MM.1S (cell line): ENCODE data around the gene FBXO3.
"Not testable (repeated sequence)": the region's sequence is repeated elsewhere in the genome, so short reads cannot be mapped to it uniquely, and the experiment has no call there.

Experiments used
- DNase-seq: peaks from one replicate; pipeline ENCODE4 v3.0.0-alpha.2; 2015
- H2AFZ ChIP-seq: fragments of 300-600 bp; sonication (generic); 2 replicates; pipeline ENCODE4 v1.6.0; 2016; ENCODE audit warnings: antibody characterized with exemption, low read length
- H3F3A ChIP-seq: fragments of 300-600 bp; sonication (generic); 2 replicates; pipeline ENCODE4 v1.6.1; 2016; ENCODE audit warnings: mild to moderate bottlenecking, antibody characterized with exemption, low read length, moderate library complexity, mixed read lengths; ENCODE audit not compliant: insufficient read depth
- H3K27ac ChIP-seq: fragments of 300-600 bp; sonication (generic); 2 replicates; pipeline ENCODE4 v1.5.1; 2016; ENCODE audit warnings: mild to moderate bottlenecking, low read length
- H3K27me3 ChIP-seq: fragments of 300-600 bp; sonication (generic); replicated peaks from 2 replicates; pipeline ENCODE4 v1.6.0; 2016; ENCODE audit warnings: low read length; ENCODE audit not compliant: insufficient read depth
- H3K36me3 ChIP-seq: fragments of 300-600 bp; sonication (generic); replicated peaks from 2 replicates; pipeline ENCODE4 v1.6.1; 2016; ENCODE audit warnings: mild to moderate bottlenecking, low read length, mixed read lengths; ENCODE audit not compliant: insufficient read depth
- H3K4me1 ChIP-seq: fragments of 300-600 bp; sonication (generic); 2 replicates; pipeline ENCODE4 v1.6.1; 2016; ENCODE audit warnings: low read length, mixed read lengths
- H3K4me2 ChIP-seq: fragments of 300-600 bp; sonication (generic); 2 replicates; pipeline ENCODE4 v1.6.0; 2016; ENCODE audit warnings: low read depth, low read length
- H3K4me3 ChIP-seq: fragments of 300-600 bp; sonication (generic); 2 replicates; pipeline ENCODE4 v1.5.1; 2016; ENCODE audit warnings: low read length, mixed read lengths
- H3K79me2 ChIP-seq: fragments of 300-600 bp; sonication (generic); 2 replicates; pipeline ENCODE4 v1.6.1; 2016; ENCODE audit warnings: mixed run types, low read length, mixed read lengths
- H3K9ac ChIP-seq: fragments of 300-600 bp; sonication (generic); 2 replicates; pipeline ENCODE4 v1.6.1; 2016; ENCODE audit warnings: low read length, mixed read lengths
- H3K9me2 ChIP-seq: fragments of 300-600 bp; sonication (generic); replicated peaks from 2 replicates; pipeline ENCODE4 v1.6.1; 2016; ENCODE audit warnings: mild to moderate bottlenecking, low read length, mixed read lengths; ENCODE audit not compliant: insufficient read depth
- H3K9me3 ChIP-seq: fragments of 300-600 bp; sonication (generic); replicated peaks from 2 replicates; pipeline ENCODE4 v1.6.1; 2016; ENCODE audit warnings: mild to moderate bottlenecking, low read length, mixed read lengths; ENCODE audit not compliant: insufficient read depth
- H4K20me1 ChIP-seq: fragments of 300-600 bp; sonication (generic); 2 replicates; pipeline ENCODE4 v1.6.1; 2016; ENCODE audit warnings: mild to moderate bottlenecking, low read length, moderate library complexity, mixed read lengths; ENCODE audit not compliant: insufficient read depth
- EZH2 ChIP-seq: fragments of 300-600 bp; sonication (generic); optimal IDR thresholded peaks from 2 replicates; pipeline ENCODE3; 2017; ENCODE audit warnings: low read depth, mild to moderate bottlenecking, antibody characterized with exemption, low read length, mixed read lengths
- EZH2phosphoT487 ChIP-seq: fragments of 300-600 bp; sonication (generic); IDR thresholded peaks from 2 replicates; pipeline ENCODE4 v1.6.1; 2018; ENCODE audit warnings: antibody characterized with exemption, low read length
- TF ChIP-seq, protein P1 (sequence below): fragments of 300-600 bp; sonication (generic); IDR thresholded peaks from 2 replicates; pipeline ENCODE4 v1.5.1; 2016; ENCODE audit warnings: antibody characterized with exemption, low read length, mixed read lengths

The FBXO3 gene, protein sequence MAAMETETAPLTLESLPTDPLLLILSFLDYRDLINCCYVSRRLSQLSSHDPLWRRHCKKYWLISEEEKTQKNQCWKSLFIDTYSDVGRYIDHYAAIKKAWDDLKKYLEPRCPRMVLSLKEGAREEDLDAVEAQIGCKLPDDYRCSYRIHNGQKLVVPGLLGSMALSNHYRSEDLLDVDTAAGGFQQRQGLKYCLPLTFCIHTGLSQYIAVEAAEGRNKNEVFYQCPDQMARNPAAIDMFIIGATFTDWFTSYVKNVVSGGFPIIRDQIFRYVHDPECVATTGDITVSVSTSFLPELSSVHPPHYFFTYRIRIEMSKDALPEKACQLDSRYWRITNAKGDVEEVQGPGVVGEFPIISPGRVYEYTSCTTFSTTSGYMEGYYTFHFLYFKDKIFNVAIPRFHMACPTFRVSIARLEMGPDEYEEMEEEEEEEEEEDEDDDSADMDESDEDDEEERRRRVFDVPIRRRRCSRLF

DNA sequence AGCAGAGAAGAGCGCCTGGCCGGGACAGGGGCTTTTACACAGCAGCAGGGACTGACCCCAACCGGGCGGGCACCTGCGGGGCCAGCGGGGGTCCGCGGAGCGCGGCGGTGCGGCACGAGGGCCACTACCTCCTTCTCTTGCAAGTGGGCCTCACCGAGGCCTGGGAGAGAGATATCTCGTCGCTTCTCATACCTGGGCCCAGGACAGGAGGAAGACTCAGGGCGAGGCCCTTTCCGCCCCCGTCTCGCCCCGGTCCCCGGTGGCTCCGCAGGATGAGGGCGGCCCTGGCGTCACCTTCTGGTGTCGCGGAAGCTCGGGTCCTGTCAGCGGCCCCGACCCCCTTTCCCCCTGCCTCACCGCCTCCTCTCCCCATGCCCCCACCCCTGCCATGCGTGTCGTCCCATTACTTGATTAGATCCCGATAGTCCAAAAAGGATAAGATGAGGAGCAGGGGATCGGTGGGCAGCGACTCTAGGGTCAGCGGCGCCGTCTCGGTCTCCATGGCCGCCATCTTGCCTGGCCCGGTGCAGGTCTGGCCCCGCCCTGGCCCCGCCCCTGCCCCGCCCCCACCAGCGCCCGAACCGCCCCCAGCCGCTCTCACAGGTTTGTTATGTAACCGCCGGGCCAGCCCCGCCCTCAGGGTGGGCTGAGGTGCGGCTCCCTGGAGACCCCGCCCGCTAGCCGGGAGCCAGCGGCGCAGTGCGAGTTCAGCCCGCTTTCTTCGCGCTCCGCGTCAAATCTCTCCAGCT, at the start of gene FBXO3:
FBXO3 (minus strand) TSS at position 534 of the 749 bp plus-strand sequence; CDS start at position 511, 23 bp downstream.
- TF ChIP-seq, protein P1, sequence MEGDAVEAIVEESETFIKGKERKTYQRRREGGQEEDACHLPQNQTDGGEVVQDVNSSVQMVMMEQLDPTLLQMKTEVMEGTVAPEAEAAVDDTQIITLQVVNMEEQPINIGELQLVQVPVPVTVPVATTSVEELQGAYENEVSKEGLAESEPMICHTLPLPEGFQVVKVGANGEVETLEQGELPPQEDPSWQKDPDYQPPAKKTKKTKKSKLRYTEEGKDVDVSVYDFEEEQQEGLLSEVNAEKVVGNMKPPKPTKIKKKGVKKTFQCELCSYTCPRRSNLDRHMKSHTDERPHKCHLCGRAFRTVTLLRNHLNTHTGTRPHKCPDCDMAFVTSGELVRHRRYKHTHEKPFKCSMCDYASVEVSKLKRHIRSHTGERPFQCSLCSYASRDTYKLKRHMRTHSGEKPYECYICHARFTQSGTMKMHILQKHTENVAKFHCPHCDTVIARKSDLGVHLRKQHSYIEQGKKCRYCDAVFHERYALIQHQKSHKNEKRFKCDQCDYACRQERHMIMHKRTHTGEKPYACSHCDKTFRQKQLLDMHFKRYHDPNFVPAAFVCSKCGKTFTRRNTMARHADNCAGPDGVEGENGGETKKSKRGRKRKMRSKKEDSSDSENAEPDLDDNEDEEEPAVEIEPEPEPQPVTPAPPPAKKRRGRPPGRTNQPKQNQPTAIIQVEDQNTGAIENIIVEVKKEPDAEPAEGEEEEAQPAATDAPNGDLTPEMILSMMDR, result no peak
- TF ChIP-seq EZH2phosphoT487 (no peak), EZH2 (no peak)
- H2AFZ ChIP-seq, result peak within 1 kb of the TSS; percentile 92

DNA sequence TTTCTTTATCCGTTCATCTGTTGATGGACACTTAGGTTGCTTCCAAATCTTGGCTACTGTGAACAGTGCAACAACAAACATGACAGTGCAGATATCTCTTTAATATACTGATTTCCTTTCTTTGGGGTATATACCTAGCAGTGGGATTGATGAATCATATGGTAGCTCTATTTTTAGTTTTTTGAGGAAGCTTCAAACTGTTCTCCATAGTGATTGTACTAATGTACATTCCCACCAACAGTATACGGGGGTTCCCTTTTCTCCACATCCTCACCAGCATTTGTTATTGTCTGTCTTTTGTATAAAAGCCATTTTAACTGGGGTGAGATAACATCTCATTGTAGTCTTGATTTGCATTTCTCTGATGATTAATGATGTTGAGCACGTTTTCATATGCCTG, 48.7 kb upstream of the FBXO3 start:
- H3K4me3 ChIP-seq, H3F3A ChIP-seq, H4K20me1 ChIP-seq, H3K27ac ChIP-seq, H3K9ac ChIP-seq, H3K36me3 ChIP-seq, H3K9me2 ChIP-seq, H3K4me1 ChIP-seq, H3K4me2 ChIP-seq, H3K79me2 ChIP-seq, H3K9me3 ChIP-seq, DNase-seq, H2AFZ ChIP-seq: not testable (repeated sequence)
- H3K27me3 ChIP-seq, result peaks cover 16% of the 10 kb centered on the region

More for the DNA sequence above, at the start of gene FBXO3:
- H3K9ac ChIP-seq, result peak within 1 kb of the TSS; percentile 77
- peak within 1 kb of the TSS; percentile 47; the same call in 1 of the 2 replicates for H3K27ac ChIP-seq
- H3K27me3 ChIP-seq, result 0 out of 2 replicates have a peak, but pooled peaks cover 3% of the 10 kb centered on the region
- peak within 1 kb of the TSS; percentile 100 for H3K4me2 ChIP-seq
- no peaks in the 10 kb centered on the region for H3K9me2 ChIP-seq
- DNase-seq, result peak; percentile 85
- peaks cover 47% of the 10 kb centered on the region for H3K4me1 ChIP-seq
- H3K9me3 ChIP-seq, result no peaks in the 10 kb centered on the region
- peak within 1 kb of the TSS; percentile 97 for H3K4me3 ChIP-seq
- H3F3A ChIP-seq, result peaks cover 15% of the 10 kb centered on the region; the same call in 1 of the 2 replicates
- peaks cover 46% of the 10 kb centered on the region for H3K79me2 ChIP-seq
- peaks cover 4% of the 10 kb centered on the region; the same call in 1 of the 2 replicates for H4K20me1 ChIP-seq
- H3K36me3 ChIP-seq, result peaks cover 5% of the 10 kb centered on the region; the same call in 1 of the 2 replicates

DNA sequence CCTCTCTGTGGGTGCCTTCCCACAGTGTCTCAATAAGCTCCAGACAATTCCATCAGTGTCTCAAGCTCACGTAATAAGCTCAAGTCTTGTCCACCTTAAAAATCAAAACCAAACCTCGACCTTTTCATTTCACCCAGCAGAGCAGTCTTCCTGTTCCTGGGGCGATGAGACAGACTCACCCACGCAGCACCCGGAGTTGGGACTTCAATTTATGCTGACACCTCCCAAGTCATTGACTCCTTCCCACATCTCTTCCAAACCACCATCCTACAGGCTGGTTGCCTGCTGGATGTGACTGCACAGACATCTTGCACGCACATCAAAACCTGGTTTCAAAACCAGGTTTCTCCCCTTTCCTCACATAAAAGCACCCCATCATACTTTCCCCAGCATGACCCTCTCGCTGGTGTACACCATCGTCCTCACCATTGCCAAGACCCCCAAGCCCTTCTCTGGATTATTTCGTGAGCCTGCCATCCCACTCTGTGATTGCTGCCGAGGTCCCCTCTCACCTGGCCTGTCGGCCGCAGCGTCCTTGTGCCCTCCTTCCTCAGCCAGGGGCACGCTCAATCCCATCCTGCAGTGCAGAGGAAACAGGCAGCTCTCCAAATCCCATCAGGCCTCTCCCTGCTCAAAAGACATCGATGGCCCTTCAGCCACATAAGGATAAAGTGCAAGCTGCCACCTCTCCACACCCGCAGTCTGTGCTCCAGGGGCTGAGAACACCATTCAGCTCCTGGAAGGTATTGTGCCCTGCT, 45.1 kb upstream of the FBXO3 start:
- Histone ChIP-seq H3K4me3 (no peak overlapping the region), H3K27me3 (peaks cover 16% of the 10 kb centered on the region), H3K9me2 (no peaks in the 10 kb centered on the region), H3K9me3 (no peaks in the 10 kb centered on the region), H3K27ac (no peak overlapping the region), H3K36me3 (no peaks in the 10 kb centered on the region), H3K4me1 (no peaks in the 10 kb centered on the region), H3F3A (no peaks in the 10 kb centered on the region), H3K4me2 (no peak overlapping the region), H3K9ac (no peak overlapping the region), H2AFZ (no peak overlapping the region), H3K79me2 (no peaks in the 10 kb centered on the region), H4K20me1 (no peaks in the 10 kb centered on the region)
- DNase-seq, result no peak
- TF ChIP-seq EZH2 (no peak), EZH2phosphoT487 (no peak)
- TF ChIP-seq, protein P1, result no peak
